HG02885 (cell line): ENCODE measurements around the gene NBAS.

Experiments used
- ATAC-seq: cut with Tn5 transposase; IDR thresholded peaks from one replicate; pipeline ENCODE4 v1.9.1; 2021; ENCODE audit warnings: mild to moderate bottlenecking; ENCODE audit not compliant: unreplicated experiment, poor library complexity

Gene NBAS

DNA sequence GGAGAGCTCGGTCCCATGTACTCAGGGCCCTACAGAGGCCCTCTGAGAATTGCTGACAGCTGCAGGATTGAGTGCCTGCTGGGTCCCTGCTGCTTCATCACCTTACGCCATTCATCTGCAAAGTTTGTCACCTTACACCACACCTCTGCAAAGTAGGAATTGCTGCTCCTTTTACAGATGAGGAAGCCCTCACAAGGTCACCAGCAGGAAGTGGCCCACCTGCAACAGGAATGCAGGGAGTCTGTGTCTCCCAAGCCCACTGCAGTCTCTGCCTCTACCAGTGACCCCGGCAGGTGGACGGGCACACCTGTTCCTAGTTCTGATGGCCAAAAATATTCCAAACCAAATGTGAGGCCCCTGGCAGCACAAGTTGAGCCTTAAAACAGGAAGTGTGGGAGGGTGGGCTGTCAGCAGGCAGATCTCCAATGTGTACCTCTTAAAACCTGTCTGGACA is 441.4 kb downstream of the NBAS start:
- ATAC-seq = no peak

DNA sequence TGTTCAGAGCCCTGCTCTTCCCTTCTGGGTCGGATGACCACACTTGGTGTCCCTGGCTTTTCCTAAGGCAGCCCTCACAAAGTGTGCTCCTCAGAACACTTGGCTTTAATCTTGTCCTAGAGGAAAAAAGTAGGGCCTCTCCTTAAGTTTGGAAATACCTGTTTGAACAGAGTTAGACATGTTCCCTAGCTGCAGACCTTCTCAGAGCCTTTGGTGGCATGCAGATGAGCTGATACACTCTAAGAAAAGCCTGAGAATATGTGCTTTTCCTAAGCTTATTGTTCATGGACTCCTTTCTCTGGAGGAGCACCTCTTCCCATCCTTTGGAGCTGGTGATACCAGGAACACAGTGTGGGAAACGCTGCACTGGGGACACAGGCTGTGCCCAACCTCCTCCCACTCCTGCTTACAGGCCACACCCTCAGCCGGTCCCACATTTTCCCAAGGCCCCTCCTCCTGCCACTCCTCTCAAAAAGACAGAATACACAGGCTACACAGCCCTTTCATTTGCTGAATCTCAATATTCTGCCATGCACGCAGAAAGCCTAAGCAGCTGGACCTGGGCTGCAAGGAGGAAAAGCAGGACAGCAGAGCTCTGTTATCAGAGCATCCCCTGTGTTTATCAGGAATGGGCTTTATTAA is 443.6 kb downstream of the NBAS start:
- no peak for ATAC-seq
